SK-N-SH treated with all-trans-retinoic acid at 6 μM for 48 hours (cell line): ENCODE results near the gene TRIM54.

Experiments used
- BACH2 ChIP-seq: fragments of 250-450 bp; sonication (Bioruptor Pico); IDR thresholded peaks from 2 replicates; pipeline ENCODE4 v1.9.0; 2021; ENCODE audit warnings: mild to moderate bottlenecking, borderline replicate concordance
- OSR1 ChIP-seq: fragments of 250-450 bp; sonication (Bioruptor Pico); IDR thresholded peaks from 2 replicates; pipeline ENCODE4 v1.8.0; 2022; ENCODE audit warnings: moderate library complexity, mild to moderate bottlenecking, inconsistent platforms
- ZFP3 ChIP-seq: fragments of 250-450 bp; sonication (Bioruptor Pico); IDR thresholded peaks from 2 replicates; pipeline ENCODE4 v1.5.0; 2020; ENCODE audit warnings: mild to moderate bottlenecking, moderate library complexity
- TF ChIP-seq, protein P1 (sequence below): fragments of 250-450 bp; sonication (Bioruptor Pico); IDR thresholded peaks from 2 replicates; pipeline ENCODE4 v1.5.1; 2020; ENCODE audit warnings: low read depth, mild to moderate bottlenecking, moderate library complexity
- TF ChIP-seq, protein P2 (sequence below): fragments of 250-450 bp; sonication (Bioruptor Pico); IDR thresholded peaks from 2 replicates; pipeline ENCODE4 v1.8.0; 2020; ENCODE audit warnings: mild to moderate bottlenecking, moderate library complexity, borderline replicate concordance

DNA sequence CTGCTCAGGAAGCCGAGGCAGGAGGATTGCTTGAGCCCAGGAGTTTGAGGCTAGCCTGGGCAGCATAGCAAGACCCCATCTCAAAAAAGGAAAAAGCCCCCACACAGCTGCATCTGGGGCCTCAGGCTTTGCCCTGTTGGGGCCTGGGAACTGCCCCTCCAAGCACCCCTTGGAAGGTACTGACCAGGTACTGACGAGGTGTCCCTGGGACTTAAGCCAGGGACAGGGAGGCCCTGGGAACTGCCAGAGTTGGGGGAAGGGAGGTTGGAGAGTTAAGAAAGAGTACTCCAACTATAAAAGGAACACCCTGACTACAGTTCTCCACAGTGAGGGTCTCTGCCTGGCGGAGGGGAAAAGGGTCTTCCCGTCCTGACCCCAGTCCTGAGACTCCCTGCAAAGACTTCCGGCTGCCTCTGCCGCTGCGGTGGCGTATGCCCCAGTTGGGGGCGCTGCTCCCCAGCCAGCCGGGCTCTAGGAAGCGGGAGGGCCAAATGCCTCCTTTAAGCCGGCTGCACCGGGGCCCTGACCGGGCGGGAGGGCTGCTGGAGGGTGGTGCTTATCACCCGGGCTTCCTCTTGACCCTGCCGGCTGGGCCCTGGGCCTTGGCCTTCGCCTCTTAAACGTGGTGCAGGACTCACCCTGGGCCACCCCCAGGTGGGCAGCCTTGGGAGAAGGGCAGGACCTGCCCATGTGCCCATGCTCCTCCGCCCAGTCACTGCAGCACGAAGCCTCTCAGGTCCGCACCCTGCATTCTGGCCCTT, 32.2 kb upstream of the TRIM54 start:
- no peak for TF ChIP-seq BACH2 (CRISPR knock-in tag)
- TF ChIP-seq, protein P1, sequence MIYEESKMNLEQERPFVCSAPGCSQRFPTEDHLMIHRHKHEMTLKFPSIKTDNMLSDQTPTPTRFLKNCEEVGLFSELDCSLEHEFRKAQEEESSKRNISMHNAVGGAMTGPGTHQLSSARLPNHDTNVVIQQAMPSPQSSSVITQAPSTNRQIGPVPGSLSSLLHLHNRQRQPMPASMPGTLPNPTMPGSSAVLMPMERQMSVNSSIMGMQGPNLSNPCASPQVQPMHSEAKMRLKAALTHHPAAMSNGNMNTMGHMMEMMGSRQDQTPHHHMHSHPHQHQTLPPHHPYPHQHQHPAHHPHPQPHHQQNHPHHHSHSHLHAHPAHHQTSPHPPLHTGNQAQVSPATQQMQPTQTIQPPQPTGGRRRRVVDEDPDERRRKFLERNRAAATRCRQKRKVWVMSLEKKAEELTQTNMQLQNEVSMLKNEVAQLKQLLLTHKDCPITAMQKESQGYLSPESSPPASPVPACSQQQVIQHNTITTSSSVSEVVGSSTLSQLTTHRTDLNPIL (CRISPR knock-in tag), result no peak
- TF ChIP-seq, protein P2, sequence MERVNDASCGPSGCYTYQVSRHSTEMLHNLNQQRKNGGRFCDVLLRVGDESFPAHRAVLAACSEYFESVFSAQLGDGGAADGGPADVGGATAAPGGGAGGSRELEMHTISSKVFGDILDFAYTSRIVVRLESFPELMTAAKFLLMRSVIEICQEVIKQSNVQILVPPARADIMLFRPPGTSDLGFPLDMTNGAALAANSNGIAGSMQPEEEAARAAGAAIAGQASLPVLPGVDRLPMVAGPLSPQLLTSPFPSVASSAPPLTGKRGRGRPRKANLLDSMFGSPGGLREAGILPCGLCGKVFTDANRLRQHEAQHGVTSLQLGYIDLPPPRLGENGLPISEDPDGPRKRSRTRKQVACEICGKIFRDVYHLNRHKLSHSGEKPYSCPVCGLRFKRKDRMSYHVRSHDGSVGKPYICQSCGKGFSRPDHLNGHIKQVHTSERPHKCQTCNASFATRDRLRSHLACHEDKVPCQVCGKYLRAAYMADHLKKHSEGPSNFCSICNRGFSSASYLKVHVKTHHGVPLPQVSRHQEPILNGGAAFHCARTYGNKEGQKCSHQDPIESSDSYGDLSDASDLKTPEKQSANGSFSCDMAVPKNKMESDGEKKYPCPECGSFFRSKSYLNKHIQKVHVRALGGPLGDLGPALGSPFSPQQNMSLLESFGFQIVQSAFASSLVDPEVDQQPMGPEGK (CRISPR knock-in tag), result no peak
- no peak for TF ChIP-seq ZFP3
- TF ChIP-seq OSR1 (CRISPR knock-in tag), result no peak
